ENCODE data around the gene PTPRN2.

Gene PTPRN2

DNA sequence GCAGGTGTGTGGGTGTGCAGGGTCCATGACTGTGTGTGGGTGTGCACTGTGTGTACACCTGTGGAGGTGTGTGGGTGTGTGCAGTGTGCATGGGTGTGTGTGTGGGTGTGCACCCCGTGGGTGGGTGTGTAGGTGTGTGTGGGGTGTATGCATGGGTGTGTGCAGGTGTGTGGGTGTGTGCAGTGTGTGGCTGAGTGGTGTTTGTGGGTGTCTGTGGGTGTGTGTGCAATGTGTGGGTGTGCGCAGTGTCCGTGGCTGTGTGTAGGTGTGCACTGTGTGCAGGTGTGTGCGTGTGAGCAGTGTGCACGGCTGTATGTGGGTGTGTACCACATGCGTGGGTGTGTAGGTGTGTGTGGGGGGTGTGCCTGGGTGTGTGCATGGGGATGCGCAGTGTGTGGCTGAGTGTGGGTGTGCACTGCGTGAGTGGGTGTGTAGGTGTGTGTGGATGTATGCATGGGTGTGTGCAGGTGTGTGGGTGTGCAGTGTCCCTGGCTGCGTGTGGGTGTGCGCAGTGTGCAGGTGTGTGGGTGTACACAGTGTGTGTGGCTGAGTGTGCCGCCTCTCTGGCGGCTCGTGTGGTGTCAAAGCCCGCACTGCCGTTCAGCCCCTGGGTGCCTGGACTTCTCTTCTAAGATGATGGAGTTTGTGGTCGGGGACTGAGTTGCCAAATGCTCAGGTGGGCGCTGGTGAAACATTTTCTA, 1042.5 kb downstream of the PTPRN2 start:
- DNase-seq (ENCODE audit: low read depth), result no peak
- TF ChIP-seq, protein P1, sequence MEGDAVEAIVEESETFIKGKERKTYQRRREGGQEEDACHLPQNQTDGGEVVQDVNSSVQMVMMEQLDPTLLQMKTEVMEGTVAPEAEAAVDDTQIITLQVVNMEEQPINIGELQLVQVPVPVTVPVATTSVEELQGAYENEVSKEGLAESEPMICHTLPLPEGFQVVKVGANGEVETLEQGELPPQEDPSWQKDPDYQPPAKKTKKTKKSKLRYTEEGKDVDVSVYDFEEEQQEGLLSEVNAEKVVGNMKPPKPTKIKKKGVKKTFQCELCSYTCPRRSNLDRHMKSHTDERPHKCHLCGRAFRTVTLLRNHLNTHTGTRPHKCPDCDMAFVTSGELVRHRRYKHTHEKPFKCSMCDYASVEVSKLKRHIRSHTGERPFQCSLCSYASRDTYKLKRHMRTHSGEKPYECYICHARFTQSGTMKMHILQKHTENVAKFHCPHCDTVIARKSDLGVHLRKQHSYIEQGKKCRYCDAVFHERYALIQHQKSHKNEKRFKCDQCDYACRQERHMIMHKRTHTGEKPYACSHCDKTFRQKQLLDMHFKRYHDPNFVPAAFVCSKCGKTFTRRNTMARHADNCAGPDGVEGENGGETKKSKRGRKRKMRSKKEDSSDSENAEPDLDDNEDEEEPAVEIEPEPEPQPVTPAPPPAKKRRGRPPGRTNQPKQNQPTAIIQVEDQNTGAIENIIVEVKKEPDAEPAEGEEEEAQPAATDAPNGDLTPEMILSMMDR (IDR thresholded peaks at IDR 0.05; ENCODE audit: control insufficient read depth, extremely low read depth, insufficient read depth), result no peak
- H3K4me3 ChIP-seq (ENCODE audit: low read depth, low read length), result no peak overlapping the region

DNA sequence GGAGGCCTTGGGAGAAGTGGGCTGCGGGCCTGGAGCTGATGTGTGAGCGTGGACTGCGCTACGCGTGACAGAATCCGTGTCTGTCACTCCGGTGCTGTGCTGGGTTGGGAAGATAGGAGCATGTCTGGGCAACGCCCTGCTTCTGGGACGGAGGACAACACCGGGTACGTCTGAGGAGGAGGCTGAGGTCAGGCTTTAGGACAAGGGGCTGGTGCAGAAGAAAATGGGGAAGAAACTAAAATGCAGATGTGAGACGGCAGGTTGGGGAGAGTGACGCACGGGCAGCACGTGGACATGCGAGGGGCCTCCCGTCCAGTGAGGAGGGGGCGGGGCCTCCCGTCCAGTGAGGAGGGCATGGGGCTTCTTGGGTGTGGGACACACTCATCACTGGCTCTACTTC, 1043.4 kb downstream of the PTPRN2 start:
- H3K4me3 ChIP-seq (ENCODE audit: low read depth, low read length), result no peak overlapping the region
- DNase-seq (ENCODE audit: low read depth), result no peak
- TF ChIP-seq, protein P1 (IDR thresholded peaks at IDR 0.05; ENCODE audit: control insufficient read depth, extremely low read depth, insufficient read depth), result no peak

DNA sequence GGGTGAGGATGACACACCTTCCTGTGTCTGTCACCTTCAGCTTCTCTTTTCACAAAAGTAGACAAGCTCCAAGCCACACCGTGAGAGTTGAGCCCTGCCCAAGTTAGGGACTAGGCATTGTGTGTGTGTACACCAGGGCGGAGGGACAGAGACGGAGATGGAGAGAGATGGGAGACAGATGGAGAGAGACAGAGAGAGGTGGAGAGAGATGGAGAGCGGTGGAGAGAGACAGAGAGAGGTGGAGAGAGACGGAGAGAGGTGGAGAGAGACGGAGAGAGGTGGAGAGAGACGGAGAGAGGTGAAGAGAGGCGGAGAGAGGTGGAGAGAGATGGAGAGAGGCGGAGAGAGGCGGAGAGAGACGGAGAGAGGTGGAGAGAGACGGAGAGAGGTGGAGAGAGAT, 1043.8 kb downstream of the PTPRN2 start:
- TF ChIP-seq, protein P1 (IDR thresholded peaks at IDR 0.05; ENCODE audit: control insufficient read depth, extremely low read depth, insufficient read depth), result no peak
- DNase-seq (ENCODE audit: low read depth), result no peak
- H3K4me3 ChIP-seq (ENCODE audit: low read depth, low read length), result no peak overlapping the region

DNA sequence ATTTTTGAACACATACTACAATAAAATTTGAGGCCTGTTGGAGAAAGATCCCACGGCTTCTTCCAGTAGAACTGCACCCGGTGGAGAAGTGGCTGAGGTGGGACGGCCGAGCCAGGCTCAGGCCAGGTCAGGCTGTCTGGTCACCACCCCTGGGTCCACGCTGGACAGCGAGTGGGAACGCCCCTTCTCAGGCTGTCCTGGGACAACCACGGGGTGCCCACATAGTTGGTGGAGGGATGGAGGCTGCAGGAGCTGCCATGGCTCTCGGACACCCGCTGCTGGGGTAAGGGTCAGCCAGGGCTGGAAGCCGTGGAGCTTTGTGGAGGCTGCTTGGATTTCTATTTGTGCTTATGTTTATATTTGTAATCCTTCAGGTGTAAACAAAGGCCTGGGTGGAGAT, 1044.3 kb downstream of the PTPRN2 start:
- no peak overlapping the region for H3K4me3 ChIP-seq (ENCODE audit: low read depth, low read length)
- DNase-seq (ENCODE audit: low read depth), result no peak
- TF ChIP-seq, protein P1 (IDR thresholded peaks at IDR 0.05; ENCODE audit: control insufficient read depth, extremely low read depth, insufficient read depth), result no peak

DNA sequence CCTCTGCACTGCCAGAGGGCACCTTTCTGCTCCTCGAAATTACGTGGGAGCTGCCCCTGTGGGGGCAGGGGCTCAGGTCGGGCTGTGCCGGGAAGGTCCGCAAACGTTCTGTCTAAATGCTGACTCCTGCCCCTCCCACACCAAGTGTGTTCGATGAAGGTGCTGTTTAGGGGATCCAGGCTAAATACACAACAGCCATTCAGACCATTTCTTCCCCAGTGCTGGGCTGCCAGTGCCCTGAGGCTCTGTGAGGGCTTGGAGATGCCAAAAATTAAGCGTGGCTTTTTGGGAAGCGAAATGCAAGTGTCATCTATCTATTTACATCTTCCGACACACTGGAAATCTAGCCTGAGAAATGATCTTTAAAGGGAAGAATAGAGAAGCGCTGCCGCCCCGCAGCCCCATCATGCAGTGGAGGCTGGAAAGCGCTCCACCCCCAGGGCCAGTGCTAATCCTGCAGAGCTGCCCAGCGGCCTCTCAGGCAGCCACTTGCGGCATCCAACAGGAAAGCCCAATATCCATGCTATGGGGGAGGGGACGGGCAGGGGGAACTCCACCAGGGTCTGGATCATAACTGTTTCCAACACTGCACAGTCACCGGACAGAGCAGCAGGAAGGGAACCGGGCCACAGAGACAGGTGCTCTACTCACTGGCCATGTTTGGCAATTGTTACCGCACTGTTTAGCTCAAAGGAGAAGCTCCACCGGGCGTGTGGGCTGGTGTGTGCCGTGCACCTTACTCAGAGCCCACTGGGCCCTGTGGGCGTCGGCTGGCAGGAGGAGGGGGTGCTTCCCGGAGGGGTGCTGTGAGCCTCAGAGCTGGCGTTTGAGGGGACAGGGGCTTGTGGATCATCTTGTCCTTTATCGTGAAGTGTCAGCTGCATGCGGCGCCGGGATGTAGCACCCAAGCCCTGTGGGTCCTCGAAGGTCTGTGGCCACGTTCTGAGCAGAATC, 1045.3 kb downstream of the PTPRN2 start:
- DNase-seq (ENCODE audit: low read depth), result no peak
- TF ChIP-seq, protein P1 (IDR thresholded peaks at IDR 0.05; ENCODE audit: control insufficient read depth, extremely low read depth, insufficient read depth), result no peak
- no peak overlapping the region for H3K4me3 ChIP-seq (ENCODE audit: low read depth, low read length)

DNA sequence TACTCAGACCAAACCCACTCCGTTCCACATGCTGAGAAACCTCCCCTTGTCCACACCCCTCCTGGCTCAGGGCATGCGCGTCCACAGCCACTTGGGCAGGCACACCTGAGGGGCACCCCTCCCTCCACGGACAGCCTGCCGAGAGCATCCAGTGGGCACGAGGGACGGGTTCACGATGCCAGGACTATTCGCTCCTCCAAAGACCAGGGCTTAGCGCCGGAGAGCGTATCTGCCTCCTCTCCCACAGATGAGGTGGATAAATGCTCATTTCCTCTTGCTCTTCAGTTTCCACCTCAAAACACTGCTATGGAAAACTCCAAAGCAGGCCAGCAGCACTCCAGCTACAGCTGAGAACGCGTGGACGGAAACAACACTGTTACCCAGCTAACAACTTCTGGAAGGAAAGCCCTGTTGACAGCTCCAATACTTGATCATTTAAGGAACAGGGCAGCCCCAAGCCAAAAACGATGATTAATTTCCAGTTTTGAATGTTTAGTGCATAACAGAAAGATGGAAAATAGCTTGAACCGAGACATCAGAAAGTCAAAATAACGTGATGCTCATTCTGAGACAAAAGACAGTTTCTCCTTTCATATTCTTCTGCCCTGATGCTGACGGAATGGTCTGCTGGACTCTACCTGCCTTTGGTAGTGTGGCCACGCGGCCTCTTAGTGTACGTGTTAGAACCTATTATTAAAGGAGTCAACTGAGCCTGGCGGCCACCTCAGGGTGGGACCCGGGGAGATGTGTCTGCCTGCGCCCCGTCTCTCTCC, 1046.1 kb downstream of the PTPRN2 start:
- TF ChIP-seq, protein P1 (IDR thresholded peaks at IDR 0.05; ENCODE audit: control insufficient read depth, extremely low read depth, insufficient read depth), result no peak
- DNase-seq (ENCODE audit: low read depth), result no peak
- H3K4me3 ChIP-seq (ENCODE audit: low read depth, low read length), result no peak overlapping the region

Data from LNCaP clone FGC (cell line).